Stimulated activated CD8-positive, alpha-beta memory T cell treated with anti-CD3 and anti-CD28 coated beads, Interleukin-15, amount 100 ng/mL, for 1 hour (primary cell): ENCODE measurements around the gene GABARAP.

Experiments used
- DNase-seq: peaks from one replicate; pipeline ENCODE4 v3.0.0-alpha.2; 2020; ENCODE audit warnings: low read depth

GABARAP gene

DNA sequence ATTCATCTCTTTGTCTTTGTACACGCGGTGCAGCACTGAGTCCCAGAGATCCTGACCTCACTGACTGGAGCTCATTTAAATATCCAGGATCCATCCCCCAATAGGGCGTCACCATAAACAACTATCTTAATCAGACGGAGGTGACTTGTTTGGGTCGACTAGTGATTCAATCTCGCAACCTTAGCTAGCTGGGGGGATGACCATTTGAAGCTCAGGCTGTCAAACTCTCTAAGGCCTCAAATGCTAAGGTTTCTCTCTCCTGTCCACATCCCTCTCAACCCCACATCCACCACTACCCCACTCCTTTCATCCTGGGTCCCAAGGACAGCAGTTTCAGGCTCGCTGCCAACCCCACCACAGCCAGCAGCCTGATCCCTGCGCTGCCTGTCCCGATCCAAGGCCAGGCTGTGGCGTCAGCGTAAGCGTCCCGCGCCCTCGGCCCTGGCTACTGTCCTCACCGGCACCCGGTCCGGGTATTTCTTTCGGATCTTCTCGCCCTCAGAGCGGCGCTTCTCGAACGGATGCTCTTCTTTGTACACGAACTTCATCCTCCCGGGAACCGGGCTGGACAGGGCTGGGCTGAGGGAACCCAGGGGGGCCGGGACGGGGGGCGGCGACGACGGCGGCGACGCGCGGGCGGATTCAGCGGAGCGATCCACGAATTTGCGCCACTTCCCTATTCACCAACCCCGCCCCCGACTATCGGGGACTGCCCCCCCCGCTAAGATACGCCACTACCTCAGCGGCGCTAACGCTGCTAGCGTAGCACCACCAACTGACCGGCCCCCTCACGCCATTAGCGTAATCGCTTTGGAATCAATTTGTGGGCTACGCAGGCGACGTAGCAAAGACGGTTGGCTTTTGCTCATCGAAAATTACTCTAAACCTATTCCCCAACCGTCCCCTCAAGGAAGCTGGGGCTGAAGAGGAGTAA is at the start of gene GABARAP:
Gene GABARAP, minus strand, starts transcription at position 667 of the 934 bp plus-strand sequence. Its CDS starts 119 bp downstream, at position 548.
- peak; percentile 94 for DNase-seq

DNA sequence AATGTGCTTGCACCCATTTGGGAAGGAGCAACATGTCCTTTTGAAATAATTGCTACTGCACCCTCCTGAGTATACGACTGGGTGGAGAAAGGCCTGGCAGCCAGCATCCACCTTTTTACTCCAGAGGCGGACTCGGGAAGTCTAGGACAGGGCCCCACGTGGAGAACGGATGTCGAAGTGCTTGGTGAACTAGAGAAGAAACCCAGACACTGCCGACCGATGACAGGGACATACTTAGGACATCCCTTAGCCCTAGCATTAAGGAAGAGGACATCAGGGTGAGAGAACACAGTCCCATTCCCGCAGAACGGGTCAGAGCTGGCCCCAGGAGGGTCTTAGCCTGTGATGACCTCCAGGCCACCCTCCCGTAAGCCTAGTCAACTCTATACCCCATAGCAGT is 48.4 kb upstream of the GABARAP start:
- DNase-seq = no peak

DNA sequence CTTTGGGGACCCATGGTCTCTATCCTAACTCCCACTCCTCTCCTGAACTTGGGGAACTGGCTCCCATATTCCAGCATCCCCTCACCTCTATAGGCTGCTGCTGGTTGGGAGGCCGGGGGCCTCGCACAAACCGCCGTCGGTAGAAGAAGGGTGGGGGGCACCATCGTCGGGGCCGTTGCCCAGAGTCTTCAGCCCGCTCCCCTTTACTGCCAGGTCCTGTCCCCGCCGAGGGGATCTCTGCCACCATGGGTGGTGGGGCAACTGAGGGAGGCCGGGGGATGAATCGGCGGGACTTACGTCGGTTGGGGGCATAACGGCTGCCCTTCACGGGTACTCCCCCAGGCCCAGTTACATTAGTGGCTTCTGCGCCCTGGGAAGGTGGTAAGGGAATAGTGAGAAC is 47.9 kb upstream of the GABARAP start:
- DNase-seq = no peak

DNA sequence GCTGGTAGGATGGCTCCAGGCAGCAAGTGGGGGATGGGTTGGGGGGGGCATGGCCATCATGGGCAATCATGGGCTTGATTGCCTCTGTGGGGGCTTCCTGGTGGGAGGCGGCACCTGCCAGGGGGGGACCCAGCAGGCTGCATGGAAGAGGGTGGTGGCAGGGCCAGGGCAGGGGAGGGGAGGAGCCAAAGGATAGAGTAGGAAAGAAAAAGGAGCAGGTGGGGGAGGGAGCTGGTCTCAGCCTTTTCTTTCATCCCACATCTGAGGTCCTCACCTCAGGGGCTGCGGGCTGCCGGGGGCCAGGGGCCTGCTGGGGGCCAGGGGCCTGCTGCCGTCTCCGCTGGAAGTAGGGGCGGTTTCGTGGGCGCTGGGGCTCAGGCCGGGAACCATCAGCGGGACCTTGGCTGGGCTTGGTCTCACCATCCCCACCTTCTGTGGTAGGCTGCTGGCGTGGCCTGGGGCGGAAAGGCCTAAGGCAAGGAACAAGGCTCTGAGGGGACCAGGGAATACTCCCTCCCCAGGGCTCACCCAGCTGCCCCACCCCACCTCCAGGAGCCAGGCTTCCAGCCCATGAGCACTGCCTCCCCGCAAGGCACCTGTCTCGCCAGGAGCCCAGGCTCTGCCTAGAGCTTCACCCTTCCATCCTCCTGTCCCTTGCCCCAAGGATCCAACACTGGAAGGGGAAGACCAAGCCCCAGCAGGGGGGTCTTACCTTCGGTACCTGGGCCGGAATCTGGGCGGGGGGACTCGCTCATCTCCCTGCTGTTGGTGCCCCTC is 47.2 kb upstream of the GABARAP start:
- DNase-seq = no peak

DNA sequence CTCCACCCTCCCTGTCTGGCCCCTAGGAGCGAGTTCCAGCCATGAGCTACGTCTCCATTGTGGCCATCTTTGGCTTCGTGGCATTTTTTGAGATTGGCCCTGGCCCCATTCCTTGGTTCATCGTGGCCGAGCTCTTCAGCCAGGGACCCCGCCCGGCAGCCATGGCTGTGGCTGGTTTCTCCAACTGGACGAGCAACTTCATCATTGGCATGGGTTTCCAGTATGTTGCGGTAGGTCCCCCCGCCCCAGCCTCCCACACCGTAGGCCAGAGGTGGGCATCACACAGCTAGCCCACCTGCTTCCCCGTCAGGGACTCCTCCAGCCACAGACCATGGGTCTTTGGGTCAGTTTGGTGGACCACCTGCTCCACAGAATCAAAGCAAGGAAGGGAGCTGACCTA is 43.4 kb upstream of the GABARAP start:
- no peak for DNase-seq

DNA sequence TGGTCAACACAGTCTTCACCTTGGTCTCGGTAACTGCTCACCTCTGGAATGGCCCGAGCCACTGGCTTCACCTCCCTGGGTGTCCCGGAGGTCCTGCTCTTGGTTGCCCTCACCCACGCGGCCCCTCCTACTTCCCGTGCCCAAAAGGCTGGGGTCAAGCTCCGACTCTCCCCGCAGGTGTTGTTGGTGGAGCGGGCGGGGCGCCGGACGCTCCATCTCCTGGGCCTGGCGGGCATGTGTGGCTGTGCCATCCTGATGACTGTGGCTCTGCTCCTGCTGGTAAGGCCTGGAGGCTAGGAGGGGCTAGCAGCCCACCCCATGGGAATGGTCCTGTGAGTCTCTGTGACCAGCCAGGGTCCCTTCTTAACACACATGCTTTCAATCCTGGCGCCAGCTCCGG is 42.7 kb upstream of the GABARAP start:
- no peak for DNase-seq

DNA sequence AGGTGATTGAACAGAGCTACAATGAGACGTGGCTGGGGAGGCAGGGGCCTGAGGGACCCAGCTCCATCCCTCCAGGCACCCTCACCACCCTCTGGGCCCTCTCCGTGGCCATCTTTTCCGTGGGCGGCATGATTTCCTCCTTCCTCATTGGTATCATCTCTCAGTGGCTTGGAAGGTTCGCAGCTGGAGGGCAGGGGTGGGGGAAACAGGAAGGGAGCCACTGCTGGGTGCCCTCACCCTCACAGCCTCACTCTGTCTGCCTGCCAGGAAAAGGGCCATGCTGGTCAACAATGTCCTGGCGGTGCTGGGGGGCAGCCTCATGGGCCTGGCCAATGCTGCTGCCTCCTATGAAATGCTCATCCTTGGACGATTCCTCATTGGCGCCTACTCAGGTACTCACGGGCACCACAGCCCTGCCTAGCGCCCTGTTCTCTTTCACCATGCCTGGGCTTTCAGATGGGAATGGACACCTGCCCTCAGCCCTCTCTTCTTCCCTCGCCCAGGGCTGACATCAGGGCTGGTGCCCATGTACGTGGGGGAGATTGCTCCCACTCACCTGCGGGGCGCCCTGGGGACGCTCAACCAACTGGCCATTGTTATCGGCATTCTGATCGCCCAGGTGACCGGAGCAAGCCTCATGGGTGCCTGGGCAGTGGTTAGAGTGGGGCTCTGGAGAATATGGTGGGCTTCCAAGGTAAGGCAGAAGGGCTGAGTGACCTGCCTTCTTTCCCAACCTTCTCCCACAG is 41.4 kb upstream of the GABARAP start:
- DNase-seq = no peak

DNA sequence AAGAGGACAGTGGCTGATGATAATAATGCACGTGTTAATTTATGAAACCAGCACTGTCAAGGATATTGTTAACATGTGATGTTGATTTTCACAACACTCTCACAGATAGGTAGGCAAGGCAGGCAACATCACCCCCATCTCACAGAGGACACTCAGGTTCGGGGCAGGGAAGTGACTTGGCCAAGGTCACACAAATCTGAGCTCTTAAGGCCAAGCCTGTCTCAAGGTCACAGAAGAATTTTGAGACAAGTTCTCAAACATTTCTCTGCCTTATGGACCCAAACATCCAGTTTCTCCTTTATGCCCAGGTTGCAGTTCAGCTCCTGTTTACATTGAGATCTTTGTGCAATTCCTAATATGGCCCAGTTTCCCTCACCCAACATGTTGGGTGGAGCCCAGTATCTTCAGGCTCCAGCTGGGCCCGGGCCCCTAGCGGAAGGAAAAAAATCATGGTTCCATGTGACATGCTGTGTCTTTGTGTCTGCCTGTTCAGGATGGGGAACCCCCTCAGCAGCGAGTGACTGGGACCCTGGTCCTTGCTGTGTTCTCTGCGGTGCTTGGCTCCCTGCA is 40.6 kb upstream of the GABARAP start:
- no peak for DNase-seq

DNA sequence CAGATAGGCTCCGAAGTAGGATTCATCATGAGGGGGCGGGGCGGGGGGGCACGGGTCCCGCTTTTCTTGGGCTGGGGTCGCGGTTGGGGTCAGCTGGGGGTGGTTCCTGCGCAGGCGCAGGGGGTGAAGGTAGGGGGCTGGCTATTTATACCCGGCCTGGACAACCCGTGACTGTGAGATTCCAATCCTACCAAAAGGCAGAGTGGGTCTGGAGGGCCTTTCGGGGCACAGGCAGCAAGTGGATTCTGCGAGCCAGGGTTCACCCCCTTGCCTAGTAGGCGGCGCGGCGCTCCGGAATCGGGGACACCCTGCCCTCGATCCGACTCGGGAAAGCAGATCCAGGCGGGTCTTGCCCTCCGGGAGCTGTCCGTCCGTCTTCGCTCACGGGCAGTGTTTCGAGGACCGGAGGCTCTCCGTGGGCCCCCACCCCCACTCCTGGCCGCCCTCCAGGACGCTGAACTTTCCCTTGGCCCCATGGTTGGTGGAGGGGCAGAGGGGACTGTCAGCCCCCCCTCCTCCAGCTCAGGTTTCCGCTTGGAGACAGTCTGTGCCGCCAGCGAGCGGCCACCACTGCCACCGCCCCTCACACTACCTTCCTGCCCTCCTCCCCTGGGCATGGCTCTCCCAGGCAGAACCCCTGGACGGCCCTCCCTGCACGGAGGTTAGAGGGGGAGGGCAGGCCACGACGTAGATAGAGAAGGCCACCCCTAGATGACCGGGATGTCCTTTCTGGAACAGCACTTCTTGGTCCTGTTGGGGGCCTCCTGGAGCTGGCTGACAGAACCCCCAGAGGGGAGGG is 39.9 kb upstream of the GABARAP start:
- DNase-seq = no peak

DNA sequence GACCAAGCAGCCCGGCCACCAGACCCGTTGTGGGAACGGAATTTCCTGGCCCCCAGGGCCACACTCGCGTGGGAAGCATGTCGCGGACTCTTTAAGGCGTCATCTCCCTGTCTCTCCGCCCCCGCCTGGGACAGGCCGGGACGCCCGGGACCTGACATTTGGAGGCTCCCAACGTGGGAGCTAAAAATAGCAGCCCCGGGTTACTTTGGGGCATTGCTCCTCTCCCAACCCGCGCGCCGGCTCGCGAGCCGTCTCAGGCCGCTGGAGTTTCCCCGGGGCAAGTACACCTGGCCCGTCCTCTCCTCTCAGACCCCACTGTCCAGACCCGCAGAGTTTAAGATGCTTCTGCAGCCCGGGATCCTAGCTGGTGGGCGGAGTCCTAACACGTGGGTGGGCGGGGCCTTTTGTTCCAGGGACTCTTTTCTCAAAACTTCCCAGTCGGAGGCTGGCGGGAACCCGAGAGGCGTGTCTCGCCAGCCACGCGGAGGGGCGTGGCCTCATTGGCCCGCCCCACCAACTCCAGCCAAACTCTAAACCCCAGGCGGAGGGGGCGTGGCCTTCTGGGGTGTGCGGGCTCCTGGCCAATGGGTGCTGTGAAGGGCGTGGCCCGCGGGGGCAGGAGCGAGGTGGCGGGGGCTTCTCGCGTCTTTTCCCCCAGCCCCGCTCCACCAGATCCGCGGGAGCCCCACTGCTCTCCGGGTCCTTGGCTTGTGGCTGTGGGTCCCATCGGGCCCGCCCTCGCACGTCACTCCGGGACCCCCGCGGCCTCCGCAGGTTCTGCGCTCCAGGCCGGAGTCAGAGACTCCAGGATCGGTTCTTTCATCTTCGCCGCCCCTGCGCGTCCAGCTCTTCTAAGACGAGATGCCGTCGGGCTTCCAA is 39.1 kb upstream of the GABARAP start, which contains the start of gene SLC2A4:
Gene SLC2A4, plus strand, starts transcription at position 645 of the 879 bp plus-strand sequence. Its CDS starts 217 bp downstream, at position 862.
- DNase-seq = peak; percentile 56

DNA sequence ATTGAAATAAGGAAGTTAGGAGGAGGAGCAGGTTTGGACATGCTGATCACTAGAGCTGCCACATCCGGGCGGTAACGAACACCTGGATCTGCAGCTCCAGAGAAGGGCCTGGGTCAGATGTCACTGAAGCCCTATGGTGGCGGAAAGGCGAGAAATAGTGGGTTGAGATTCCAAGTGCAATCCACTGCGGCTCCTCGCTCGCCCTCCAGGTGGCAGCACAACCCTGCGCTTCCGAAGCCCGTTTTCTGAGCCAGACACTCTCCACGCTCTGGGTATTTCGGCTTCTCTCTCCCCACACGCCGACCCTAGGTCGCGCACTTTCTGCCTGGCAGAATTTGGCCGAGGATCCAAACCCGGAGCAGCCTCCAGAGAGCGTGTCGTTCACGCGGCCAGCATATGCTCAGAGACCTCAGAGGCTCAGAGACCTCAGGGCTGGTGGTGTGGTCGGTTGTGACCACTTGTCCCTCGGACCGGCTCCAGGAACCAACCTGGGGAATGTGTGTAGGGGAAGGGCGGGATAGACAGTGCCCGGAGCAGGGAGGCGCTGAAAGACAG is 38.3 kb upstream of the GABARAP start:
- DNase-seq = peak; percentile 75

DNA sequence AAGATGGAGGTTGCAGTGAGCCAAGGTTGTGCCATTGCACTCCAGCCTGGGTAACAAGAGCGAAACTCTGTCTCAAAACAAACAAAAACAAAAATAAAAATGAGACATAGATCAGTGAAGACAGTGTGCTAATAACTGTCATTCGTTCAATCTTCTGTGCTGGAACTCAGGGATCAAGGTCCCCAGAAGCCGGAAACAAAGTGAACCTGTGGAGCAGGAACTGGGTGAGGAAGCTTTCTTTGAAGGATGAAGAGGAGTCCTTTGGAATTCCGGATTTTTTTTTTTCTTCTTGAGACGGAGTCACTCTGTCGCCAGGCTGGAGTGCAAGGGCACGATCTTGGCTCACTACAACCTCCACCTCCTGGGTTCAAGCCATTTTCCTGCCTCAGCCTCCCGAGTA is 37.2 kb upstream of the GABARAP start:
- DNase-seq = no peak

DNA sequence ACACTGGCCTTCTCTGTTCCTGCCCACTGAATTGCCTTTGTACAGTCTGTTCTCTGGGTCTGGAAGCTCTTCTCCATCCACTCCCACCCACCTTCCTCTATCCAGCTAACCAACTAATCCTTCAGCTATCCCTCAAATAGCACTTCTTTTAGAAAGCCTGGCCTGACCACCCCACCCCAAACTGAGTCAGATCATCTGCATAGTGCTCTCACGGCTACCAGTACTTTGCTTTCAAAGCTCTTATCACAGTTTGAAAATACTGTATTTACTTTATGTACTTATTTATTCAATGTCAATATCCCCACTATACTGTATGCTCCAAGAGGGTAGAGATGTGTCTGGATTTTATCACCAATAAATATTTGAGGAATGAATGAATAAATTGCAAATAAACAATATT is 24.5 kb upstream of the GABARAP start:
- DNase-seq = no peak

DNA sequence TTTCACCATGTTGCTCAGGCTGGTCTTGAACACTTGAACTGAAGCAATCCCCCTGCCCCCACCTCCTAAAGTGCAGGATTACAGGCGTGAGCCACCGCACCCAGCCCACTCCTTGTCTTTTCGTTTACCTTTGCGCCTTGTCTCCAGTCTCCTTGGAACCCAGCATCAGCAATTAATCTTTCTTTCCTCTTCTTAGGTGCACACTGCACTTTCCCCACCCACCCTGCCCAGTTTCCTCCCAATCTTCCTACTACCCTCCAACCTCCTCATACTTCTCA is 21.5 kb upstream of the GABARAP start:
- no peak for DNase-seq

DNA sequence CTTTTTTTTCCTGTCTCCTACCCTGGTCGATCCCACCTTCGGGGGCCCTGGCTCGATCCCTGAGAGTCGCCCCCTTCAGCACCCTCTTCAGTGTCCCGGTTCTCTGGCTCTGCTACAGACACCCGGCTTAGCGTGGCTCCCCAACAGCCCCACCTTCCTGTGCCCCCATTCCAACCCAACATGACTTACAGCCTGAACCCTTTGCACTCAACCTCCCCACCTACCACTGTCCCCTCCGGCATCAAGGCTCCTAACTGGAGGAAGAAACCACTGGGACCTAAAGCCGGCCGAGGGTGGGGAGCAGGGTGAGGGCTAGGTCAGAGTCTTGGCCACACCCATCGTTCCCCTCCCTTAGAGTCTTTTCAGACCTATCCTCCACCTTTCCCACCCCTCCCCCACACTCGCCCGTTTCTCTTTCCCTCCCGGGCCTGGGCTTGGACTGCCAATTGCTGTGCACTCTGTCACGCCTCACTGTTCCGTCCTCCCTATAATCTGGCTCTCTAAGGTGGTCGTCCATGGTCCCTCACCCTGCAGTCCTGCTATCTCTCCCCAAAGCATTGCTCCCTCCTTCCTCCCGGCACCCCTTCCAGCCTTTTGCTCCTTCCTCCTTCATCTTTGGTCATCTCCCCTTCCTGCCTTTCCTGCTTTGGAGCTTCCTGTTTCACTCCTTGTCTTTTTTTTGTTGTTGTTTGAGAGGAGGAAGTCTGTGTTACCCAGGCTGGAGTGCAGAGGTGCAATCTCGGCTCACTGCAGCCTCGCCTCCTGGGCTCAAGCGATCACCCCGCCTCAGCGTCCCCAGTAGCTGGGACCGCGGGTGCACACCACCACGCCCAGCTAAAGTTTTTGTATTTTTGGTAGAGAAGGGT is 20.9 kb upstream of the GABARAP start:
- no peak for DNase-seq

DNA sequence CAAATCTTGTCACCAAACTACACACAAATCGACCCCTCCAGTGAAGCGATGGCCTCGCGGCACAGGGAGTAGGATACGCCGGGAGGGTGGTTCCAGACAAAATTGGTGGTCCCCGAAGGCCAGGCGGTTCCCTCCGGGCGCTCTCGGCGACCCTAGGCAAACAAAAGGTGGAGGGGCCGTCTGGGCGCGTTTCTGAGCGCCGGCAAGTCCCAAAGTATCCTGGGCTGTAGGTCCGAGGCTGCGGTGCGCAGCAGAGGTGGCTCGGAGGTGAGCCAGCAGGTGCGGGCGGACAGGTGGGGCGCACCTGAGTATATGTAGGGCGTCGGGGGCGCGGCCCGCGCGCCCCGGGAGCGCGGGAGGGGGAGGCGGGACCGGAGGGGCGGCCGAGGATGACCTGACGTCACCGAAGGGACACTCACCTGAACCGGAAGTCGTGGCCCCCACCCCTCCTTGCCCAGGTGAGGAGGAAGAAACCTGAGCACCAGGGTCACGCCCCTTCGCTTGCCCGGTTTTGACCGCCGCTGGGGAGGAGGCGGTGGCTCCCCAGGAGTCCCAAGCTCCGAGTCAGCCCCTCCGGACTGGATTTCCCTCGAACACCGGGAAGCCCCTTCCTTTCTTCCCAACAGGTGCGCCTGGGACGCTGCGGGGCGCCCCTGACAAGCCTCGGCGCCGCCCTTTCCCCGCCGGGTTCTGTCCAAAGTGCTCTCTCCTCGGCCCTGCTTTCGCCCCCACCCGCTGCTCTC is 20.1 kb upstream of the GABARAP start, which contains the start of gene CLDN7:
Gene CLDN7, minus strand, starts transcription at position 287 of the 743 bp plus-strand sequence. CDS start 435 bp downstream, outside the sequence.
- no peak for DNase-seq

DNA sequence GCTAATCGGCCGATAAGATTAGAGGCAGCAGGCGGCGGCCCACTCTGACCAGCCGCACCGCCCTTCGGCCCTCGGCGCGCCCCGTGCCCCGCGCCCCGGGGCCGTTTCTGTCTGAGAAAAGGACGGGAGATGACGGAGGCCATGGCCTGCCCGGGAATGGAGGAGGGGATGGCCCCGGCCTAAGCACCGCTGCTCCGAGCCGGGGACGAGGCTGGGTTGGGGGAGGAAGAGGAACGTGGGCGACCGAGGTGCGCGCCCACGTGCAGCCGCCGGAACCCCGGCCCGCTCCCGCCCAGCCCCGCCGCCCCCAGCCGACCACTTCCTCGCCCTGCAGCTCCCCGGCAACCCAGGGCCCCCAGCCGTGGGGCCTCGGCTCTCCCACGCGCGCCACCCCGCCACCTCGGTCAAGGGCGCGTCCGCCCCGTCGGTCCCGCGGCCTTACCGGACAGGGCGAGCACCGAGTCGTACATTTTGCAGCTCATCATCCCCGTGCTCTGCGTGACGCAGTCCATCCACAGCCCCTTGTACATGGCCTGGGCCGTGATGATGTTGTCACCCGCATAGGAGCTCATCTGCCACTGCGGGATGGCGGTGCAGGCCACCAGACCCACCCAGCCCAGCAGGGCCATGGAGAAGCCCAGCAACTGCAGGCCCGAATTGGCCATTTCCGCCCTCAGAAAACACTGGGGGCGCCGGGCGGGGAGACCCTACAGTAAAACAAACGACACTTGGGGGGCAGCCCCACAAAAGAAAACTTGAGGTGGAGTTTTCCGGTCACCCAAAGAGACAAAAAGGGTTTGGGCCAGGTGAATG is 19.3 kb upstream of the GABARAP start:
- no peak for DNase-seq
